HG03135 (cell line): Measurements from ENCODE around the gene TENT4B.
"Not testable (repeated sequence)": the region's sequence is repeated elsewhere in the genome, so short reads cannot be mapped to it uniquely, and the experiment has no call there.

Source experiments
- ATAC-seq: cut with Tn5 transposase; IDR thresholded peaks from one replicate; pipeline ENCODE4 v1.9.1; 2021; ENCODE audit warnings: mild to moderate bottlenecking, moderate library complexity; ENCODE audit not compliant: unreplicated experiment

TENT4B gene

GRCh38 chr16:50229149-50229726 lies 76.1 kb downstream of the TENT4B start:
- no peak for ATAC-seq

- no peak for ATAC-seq
These were observed 81.9 kb downstream of the TENT4B start for GRCh38 chr16:50234771-50235556.

GRCh38 chr16:50235581-50235980 lies 82.5 kb downstream of the TENT4B start:
- no peak for ATAC-seq

- ATAC-seq, result no peak
These were observed 85.2 kb downstream of the TENT4B start for GRCh38 chr16:50238314-50238713.

GRCh38 chr16:50238868-50239301 lies 85.8 kb downstream of the TENT4B start:
- ATAC-seq, result no peak

- not testable (repeated sequence) for ATAC-seq
These were observed 89.9 kb downstream of the TENT4B start for GRCh38 chr16:50243024-50243423.

- ATAC-seq, result no peak
These were observed 91.0 kb downstream of the TENT4B start for GRCh38 chr16:50244140-50244503.

- ATAC-seq, result no peak
These were observed 91.7 kb downstream of the TENT4B start for GRCh38 chr16:50244504-50245416.

- ATAC-seq, result peak; percentile 76
These were observed 92.6 kb downstream of the TENT4B start for GRCh38 chr16:50245417-50246298.

- peak; percentile 38 for ATAC-seq
These were observed 93.4 kb downstream of the TENT4B start for GRCh38 chr16:50246299-50247122.

- ATAC-seq, result no peak
These were observed 94.2 kb downstream of the TENT4B start for GRCh38 chr16:50247123-50247905.

- ATAC-seq, result no peak
These were observed 95.0 kb downstream of the TENT4B start for GRCh38 chr16:50247906-50248608.

- no peak for ATAC-seq
These were observed 95.7 kb downstream of the TENT4B start for GRCh38 chr16:50248845-50249244.

- ATAC-seq, result no peak
These were observed 98.4 kb downstream of the TENT4B start for GRCh38 chr16:50251375-50252081.

GRCh38 chr16:50252082-50252611 lies 99.0 kb downstream of the TENT4B start:
- ATAC-seq, result no peak

GRCh38 chr16:50252874-50253513 lies 99.9 kb downstream of the TENT4B start:
- ATAC-seq, result no peak

GRCh38 chr16:50253514-50253910 lies 100.4 kb downstream of the TENT4B start:
- no peak for ATAC-seq
